SK-N-DZ (cell line): ENCODE results near the gene RABEP2.

Experiments used
- DNase-seq: peaks from one replicate; pipeline ENCODE4 v3.0.0-alpha.2; 2015; ENCODE audit warnings: low spot score
- small RNA-seq, 2 experiments: library from RNA; depleted of rRNA; stranded (forward); fragments of <200 nt; gene quantifications; one replicate each; pipeline ENCODE3, GENCODE V24; 2014

RABEP2 gene

GRCh38 chr16:28858421-28858820, 66.6 kb downstream of the RABEP2 start:
- DNase-seq: no peak

Small RNAs within 50 kb of the gene (small RNA-seq; reads per million reads assigned to genes)
- gene RF00416: 0 reads per million in 2 experiments
